ENCODE data around the gene MGME1.
"Not testable (repeated sequence)": the region's sequence is repeated elsewhere in the genome, so short reads cannot be mapped to it uniquely, and the experiment has no call there.

MGME1 gene

DNA sequence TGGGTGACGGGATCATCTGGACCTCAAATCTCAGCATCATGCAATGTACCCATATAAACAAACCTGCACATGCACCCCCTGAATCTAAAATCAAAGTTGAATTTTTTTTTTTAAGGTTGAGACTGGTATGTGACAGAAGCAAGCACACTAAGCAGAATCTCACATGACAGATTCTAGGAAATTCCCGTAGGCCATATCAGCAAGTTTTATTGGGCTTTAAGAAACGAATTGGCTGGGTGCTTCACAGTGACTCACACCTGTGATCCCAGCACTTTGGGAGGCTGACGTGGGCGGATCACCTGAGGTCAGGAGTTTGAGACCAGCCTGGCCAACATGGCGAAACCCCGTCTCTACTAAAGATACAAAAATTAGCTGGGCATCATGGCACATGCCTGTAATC, 58.2 kb downstream of the MGME1 start:
- H3K36me3 ChIP-seq (ENCODE audit: insufficient read depth, low read length); H3K9ac ChIP-seq (ENCODE audit: low read depth, low read length); H3K4me1 ChIP-seq (ENCODE audit: insufficient read depth, low read length); H3K9me3 ChIP-seq (ENCODE audit: control insufficient read depth, insufficient read depth, low read length): not testable (repeated sequence)

DNA sequence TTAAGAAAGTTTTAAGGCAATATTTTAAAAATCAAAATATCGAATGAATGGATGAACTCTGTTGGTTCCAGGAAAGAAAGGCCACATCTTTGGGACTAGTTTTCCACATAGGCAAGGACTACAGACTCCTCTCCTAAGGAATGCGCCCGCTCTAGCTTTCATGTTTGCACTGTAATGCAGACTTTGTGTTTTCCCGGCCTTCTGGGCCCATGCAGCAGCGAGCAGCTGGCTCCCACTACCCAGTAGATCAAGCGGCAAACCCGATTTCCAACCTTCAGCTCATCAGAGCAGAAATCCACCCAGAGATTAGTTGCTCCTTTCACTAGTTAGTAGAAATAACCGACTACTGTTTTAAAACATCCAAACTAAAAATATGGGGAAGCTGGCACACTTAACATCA, 61.2 kb downstream of the MGME1 start:
- Histone ChIP-seq H3K4me1 (ENCODE audit: insufficient read depth, low read length) (no peaks in the 10 kb centered on the region), H3K9me3 (ENCODE audit: control insufficient read depth, insufficient read depth, low read length) (no peaks in the 10 kb centered on the region), H3K9ac (ENCODE audit: low read depth, low read length) (no peak overlapping the region), H3K36me3 (ENCODE audit: insufficient read depth, low read length) (no peaks in the 10 kb centered on the region)

DNA sequence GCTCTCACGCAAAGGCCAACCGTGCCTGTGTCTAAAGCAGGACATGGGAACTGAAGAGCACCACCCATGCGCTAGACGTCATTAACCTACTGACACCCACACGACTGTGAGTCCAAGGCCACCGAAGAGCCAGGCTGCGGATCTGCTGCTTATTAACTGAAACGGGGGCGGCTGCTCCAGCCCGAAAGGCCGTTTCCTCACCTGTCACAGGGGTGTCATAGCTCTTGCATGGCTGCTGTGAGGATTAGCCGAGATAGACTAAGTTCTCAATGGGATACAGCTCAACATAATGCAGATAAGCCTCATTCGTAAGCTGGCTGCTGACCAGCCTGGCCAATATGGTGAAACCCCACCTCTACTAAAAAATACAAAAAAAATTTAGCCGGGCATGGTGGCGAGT, 62.2 kb downstream of the MGME1 start:
- no peaks in the 10 kb centered on the region for H3K9me3 ChIP-seq (ENCODE audit: control insufficient read depth, insufficient read depth, low read length)
- no peak overlapping the region for H3K9ac ChIP-seq (ENCODE audit: low read depth, low read length)
- H3K36me3 ChIP-seq (ENCODE audit: insufficient read depth, low read length): no peaks in the 10 kb centered on the region
- H3K4me1 ChIP-seq (ENCODE audit: insufficient read depth, low read length): no peaks in the 10 kb centered on the region

- Histone ChIP-seq H3K9ac (ENCODE audit: low read depth, low read length) (no peak overlapping the region), H3K36me3 (ENCODE audit: insufficient read depth, low read length) (no peaks in the 10 kb centered on the region), H3K9me3 (ENCODE audit: control insufficient read depth, insufficient read depth, low read length) (no peaks in the 10 kb centered on the region), H3K4me1 (ENCODE audit: insufficient read depth, low read length) (no peaks in the 10 kb centered on the region)
These were observed 63.2 kb downstream of the MGME1 start for GRCh38 chr20:18031888-18032509.

DNA sequence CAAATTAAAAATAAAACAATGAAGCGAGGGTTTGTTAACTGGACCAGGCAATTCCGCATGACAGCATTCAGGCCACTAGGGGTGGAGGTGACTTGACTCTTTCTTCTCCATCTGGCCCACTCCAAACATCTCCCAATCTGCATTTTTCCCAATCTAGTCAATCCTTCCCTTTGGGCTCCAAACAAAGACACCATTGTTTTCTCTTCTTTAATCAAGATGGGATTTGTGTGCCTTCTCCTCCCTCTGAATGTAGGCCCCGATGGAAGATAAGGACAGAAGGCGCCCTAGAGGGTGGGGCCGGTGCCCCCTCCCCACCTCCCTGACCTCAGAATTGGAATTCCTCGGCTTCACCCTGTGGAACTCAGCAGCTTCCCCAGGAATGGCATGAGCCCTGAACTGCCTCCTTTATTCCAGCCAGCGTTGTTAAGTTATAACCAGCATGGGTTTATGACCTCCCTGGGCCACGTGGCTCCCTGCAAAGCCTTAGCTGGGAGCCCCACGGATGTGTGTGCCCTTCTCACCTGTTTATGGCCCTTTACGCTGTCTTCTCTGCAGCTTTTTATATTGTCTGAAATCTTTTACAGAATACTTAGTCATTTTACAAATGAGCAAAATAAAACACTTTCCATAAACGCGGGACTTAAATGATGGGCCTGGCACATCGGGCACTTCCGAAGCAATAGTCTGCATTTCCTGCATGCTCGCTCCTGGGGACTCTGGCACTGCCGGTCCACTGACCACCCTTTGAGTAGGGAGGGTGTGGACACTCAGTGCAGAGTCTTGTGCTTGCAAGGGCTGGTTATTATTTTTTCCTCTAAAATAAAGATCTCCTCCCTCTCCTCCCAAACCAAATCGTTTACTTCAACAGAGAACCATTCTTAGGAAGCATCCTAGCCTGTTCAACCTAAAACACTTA, 64.4 kb downstream of the MGME1 start:
- no peak overlapping the region for H3K9ac ChIP-seq (ENCODE audit: low read depth, low read length)
- H3K4me1 ChIP-seq (ENCODE audit: insufficient read depth, low read length): no peaks in the 10 kb centered on the region
- H3K9me3 ChIP-seq (ENCODE audit: control insufficient read depth, insufficient read depth, low read length): no peaks in the 10 kb centered on the region
- H3K36me3 ChIP-seq (ENCODE audit: insufficient read depth, low read length): no peaks in the 10 kb centered on the region

DNA sequence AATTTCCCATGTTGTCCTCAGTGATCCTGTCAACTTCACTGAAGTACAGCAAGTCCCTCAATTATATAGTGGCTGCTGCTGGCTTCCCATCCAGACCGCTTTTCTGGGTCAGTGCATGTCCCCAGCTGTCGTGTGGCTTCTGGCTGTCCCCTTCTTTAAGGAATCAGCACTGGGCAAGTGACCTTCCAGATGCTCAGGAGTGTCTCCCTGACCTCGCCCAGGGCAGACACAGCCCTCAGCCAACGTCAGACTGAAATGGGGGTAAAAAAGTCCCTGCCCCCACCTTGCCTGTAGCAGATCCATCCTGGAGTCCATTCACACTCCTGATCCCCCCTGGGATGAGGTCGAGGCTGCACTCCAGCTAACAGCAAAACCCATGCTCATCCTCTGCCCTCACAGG, 65.2 kb downstream of the MGME1 start:
- Histone ChIP-seq H3K36me3 (ENCODE audit: insufficient read depth, low read length) (no peaks in the 10 kb centered on the region), H3K4me1 (ENCODE audit: insufficient read depth, low read length) (no peaks in the 10 kb centered on the region), H3K9ac (ENCODE audit: low read depth, low read length) (no peak overlapping the region), H3K9me3 (ENCODE audit: control insufficient read depth, insufficient read depth, low read length) (no peaks in the 10 kb centered on the region)

DNA sequence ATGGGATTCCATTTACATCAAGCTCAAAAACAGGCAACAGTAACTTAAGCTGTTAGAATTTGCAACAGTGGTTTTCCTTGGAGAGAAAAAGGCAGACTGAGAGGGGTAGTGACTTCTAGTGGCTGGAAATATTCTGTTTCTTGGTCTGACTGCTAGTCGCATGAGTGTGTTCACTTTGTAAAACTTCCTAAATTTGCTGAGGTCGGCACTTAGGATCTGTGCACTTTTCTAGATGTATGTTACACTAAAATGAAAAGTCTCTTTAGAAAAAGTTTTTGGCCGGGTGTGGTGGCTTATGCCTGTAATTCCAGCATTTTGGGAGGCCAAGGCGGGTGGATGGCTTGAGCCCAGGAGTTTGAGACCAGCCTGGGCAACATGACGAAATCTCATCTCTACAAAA, 70.2 kb downstream of the MGME1 start:
- no peaks in the 10 kb centered on the region for H3K9me3 ChIP-seq (ENCODE audit: control insufficient read depth, insufficient read depth, low read length)
- no peaks in the 10 kb centered on the region for H3K4me1 ChIP-seq (ENCODE audit: insufficient read depth, low read length)
- no peaks in the 10 kb centered on the region for H3K36me3 ChIP-seq (ENCODE audit: insufficient read depth, low read length)
- H3K9ac ChIP-seq (ENCODE audit: low read depth, low read length): no peak overlapping the region

Data from ES-I3 (cell line).